Activated T-helper 1 cell treated with anti-CD3 and anti-CD28 coated beads, Interleukin-2, amount 50 U/mL, for 16 hours (primary cell): Measurements from ENCODE around the gene ZDHHC11.
"Not testable (repeated sequence)": the region's sequence is repeated elsewhere in the genome, so short reads cannot be mapped to it uniquely, and the experiment has no call there.

Experiments used
- DNase-seq, 2 donors: peaks; one replicate each; pipeline ENCODE4 v3.0.0-alpha.2; 2020; ENCODE audit warnings: low read depth in 1 of 2, low spot score in 1 of 2

Gene ZDHHC11

DNA sequence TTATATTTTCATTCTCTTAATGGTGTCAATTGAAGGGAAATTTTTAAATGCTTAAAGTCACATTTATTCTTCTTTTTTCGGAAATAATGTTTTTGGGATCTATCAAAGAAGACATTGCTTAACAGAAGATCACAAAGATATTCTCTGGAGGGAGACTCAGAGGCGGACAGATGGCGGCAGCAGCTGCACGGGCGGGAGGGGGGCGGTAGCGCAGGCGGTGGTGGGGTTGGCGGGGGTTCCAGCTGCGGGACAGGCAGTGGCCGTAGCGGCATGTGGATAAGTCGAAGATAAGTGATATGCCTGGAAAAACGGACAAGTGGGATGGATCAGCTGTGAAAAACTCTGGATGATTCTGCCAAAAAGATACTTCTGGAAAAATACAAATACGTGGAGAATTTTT is 34.6 kb downstream of the ZDHHC11 start:
- DNase-seq, result no peak

DNA sequence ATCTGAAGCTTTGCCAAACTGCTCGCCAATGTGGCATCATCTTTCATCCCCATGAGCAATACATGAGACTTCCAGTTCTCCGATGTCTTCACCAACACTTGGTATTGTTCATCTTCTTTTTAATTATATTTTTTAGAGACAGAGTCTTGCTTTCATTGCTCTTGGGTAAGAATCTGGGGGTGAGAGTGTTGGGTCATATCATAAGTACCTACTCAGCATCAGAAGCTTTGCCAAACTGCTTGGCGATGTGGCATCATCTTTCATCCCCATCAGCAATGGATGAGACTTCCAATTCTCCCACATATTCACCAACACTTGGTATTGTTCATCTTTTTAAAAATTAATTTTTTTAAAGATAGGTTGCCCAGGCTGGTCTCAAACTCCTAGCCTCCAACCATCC is 35.3 kb downstream of the ZDHHC11 start:
- no peak for DNase-seq

GRCh38 chr5:813575-813974 is 37.2 kb downstream of the ZDHHC11 start:
- DNase-seq, result not testable (repeated sequence)

GRCh38 chr5:811384-811783 is 39.4 kb downstream of the ZDHHC11 start:
- DNase-seq, result not testable (repeated sequence)

DNA sequence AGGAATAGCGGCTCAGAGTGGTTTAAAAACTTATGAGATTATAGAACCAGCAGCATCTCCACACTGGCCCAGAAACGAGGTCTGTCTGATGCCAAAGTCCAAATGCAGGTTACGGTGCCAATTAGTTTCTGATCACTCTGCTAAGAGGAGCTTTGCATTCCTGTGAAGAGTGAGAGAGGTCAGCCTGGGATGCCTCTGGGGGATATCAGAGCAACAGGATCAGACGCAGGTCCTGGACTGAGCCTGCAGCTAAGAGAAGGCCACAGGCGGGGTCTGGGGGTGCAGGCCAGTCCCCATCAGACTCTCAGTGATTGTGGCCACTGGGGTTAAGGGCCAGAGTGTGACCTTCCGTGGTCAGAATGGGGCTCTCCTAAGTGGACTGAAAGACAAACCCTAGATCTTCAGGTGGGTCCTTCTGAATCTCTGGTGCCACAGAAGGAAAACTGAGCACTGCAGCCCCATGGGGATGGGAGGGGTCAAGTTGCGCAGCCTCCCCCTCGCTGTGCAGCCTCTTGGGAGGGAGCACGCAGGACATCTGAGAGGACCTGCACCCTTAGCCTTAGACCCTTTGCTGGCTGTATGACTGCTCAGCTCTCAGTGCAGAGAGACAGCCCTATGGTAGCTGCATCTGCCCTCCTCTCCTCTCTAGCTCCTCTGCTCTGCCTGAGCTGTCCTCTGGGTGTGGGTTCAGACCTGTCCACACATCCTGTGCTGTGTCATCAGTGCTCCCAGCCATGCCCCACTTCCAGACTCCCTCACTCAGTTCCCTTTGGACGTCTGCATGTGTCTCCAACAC is 42.9 kb downstream of the ZDHHC11 start:
- DNase-seq, result not testable (repeated sequence)

DNA sequence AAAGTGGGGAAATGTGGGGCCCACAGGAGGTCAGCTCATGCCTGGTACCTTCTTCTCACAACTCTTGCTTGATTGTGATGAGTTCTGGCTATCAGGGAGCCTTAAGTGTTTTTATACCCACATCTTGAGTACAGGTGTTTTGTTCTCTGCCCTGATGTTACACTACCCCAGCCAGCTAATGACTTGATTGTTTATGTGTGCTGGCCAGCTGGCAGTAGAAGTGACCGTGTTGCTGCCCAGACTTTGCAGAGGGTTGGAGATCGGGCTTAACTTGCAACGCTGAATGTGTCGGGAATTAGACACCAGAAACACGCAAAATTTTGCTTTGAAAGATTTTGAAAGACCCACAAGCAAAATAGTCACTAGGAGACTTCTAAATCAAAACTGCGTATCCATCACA is 49.3 kb downstream of the ZDHHC11 start:
- DNase-seq, result no peak

DNA sequence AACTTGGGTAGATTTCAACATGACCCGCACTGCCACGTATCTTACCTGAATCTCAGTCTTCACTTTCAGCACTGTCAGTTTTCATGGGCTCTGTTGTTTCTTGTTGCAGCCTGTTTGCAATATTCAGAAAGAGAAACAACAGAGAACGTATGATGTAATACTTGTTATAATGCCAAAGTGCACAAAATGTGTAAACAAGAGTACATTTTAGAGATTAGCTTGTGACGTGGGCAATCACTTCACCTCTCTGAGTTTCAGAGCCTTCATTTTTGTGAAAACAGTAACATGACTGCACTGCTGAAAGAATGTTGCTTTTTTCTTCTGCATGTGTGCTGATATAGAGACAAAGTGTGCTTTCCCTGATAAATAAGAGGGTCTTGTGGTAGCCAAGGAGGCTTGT is 49.7 kb downstream of the ZDHHC11 start:
- not testable (repeated sequence) for DNase-seq

DNA sequence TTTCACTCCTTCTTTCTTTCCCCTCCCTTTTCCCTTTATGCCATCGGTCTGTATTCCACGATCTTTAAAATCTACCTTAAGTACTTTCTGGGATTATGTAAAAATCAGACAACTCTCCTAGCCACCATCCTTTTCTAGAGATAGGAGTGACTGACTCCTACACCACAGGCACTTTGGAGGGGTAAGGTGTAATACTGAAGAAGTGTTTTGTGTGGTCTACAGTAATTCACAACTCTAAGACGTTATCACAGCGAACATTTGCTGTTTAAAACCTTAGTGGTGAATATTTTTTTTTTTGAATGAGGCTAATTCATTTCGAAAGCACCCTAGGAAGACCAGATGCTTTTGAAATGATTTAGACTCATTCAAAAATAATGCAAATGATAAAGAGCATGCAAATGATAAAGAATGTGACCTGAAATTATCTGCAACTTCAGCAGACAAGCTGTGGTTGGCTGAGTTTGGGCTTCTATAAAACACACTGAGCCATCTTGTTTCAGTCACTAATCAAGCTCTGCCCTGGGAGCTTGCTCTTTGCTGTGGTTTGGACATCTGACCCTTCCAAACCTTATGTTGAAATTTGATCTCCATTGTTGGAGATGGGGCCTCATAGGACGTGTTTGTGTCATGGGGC is 52.2 kb downstream of the ZDHHC11 start:
- not testable (repeated sequence) for DNase-seq

DNA sequence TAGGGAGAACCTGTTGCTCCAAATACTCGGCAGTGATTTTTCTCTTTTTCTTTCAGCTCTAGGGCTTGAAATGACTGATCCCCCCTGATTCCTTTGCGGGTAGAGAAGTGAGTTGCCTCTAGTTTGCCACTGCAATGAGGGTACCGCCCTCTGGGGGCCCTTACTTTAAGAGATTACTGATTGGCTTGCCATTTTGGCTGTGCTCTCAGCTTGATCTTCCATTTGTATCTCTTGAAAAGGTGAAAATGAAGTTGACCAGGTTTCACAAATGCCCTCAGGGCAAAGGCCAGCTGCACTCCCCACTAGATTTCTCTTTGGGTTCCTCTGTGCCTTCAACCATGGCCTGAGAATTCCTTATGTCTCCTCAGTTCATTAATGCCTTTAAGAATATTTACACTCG is 52.8 kb downstream of the ZDHHC11 start:
- not testable (repeated sequence) for DNase-seq

- not testable (repeated sequence) for DNase-seq
Measured at GRCh38 chr5:795873-796272, 54.9 kb downstream of the ZDHHC11 start.

- DNase-seq, result not testable (repeated sequence)
Measured at GRCh38 chr5:794948-795347, 55.8 kb downstream of the ZDHHC11 start.

DNA sequence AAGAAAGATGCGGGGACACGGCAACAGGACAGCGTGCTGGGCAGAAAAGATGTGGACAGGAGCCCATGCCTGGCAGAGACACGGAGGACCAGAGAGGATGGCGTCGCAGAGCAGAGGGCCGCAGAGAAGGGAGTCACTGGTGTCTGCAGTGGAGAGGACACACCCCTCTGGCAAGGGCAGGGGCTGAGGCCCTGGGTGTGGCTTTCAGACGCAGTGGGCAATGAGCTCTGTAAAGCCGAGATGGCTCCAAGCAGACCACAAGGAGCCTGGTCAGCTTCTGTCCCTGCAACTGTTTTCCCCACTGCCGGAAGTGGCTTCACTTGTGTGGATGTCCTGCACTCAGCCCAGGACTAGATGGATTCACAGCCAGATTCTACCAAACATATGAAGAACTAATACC is 62.1 kb downstream of the ZDHHC11 start:
- DNase-seq, result not testable (repeated sequence)

DNA sequence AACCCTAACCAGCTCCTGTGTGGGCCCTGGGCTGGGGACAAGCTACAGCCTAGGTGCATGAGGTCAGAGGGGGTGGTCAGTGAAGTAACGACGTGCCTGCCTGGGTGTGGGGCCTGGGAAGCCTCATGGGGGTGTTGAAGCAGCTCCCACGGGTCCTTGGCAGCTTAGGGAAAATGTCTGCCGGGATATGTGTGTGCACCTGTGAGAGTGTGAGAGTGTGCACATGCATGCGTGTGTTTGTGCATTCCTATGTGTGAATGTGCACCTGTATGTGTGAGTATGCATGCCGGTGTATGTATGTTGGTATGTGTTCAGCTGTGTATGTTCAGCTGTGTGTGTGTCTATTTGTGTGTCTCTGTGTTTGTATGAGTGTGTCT is 62.9 kb downstream of the ZDHHC11 start:
- DNase-seq, result not testable (repeated sequence)

DNA sequence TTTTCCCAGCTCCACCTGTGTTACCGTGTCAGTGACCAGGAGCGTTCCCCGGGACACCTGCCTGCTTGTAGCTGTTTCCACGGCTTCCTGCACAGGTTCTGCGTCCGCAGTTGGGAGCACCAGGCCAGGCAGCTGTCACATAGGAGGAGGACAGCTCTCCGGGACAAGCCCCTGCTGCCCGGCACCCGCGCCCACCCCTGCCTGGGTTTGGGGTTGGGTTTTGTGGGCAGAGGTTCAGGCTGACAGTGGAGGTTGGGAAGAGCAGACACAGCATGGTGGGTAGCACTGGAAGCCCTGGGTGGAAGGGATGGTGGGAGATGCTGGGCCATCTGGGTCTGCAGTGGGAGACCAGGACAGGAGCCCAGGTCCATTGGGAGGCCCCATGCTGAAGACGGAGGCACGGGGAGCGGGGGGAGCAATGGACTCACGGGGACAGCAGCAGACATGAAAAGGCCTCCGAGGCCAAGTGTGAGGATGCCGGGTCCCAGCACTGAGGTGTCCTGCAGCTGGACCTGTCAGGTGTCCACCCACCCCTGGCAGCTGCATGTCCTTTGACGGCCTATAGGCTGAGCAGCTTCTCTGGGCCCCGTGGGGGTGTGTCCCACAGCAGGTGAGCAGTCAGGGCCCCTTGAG is 63.4 kb downstream of the ZDHHC11 start:
- DNase-seq, result not testable (repeated sequence)

- not testable (repeated sequence) for DNase-seq
Measured at GRCh38 chr5:785181-785705, 65.5 kb downstream of the ZDHHC11 start.

- peak; percentile 88 for DNase-seq
Measured at GRCh38 chr5:784428-785177, 66.2 kb downstream of the ZDHHC11 start, which contains the start of gene ZDHHC11B. ZDHHC11B (minus strand) TSS chr5:784729; CDS start chr5:766919, 17,810 bp downstream.

GRCh38 chr5:783881-784427 is 66.8 kb downstream of the ZDHHC11 start:
- not testable (repeated sequence) for DNase-seq

- not testable (repeated sequence) for DNase-seq
Measured at GRCh38 chr5:783049-783802, 67.6 kb downstream of the ZDHHC11 start.

GRCh38 chr5:782356-782755 is 68.4 kb downstream of the ZDHHC11 start:
- not testable (repeated sequence) for DNase-seq

- not testable (repeated sequence) for DNase-seq
Measured at GRCh38 chr5:780571-780970, 70.2 kb downstream of the ZDHHC11 start.
